ENCODE measurements around the gene BCL2.

The BCL2 gene

GRCh38 chr18:63244607-63245006, 75.0 kb downstream of the BCL2 start:
- H3K9ac ChIP-seq (ENCODE audit: low read length): no peak overlapping the region
- no peak for DNase-seq
- H2BK5ac ChIP-seq (ENCODE audit: low read depth, low read length, poor library complexity): no peak overlapping the region
- no peak overlapping the region for H3K4me2 ChIP-seq (ENCODE audit: low read length)
- H2BK120ac ChIP-seq (ENCODE audit: insufficient read depth, low read length, poor library complexity): no peak overlapping the region
- no peaks in the 10 kb centered on the region for H3K4me1 ChIP-seq (ENCODE audit: control insufficient read depth in 1 of 2, insufficient read depth in 2 of 2, low read length in 2 of 2)
- H3K27ac ChIP-seq (ENCODE audit: low read depth, low read length): no peak overlapping the region
- H3K4me3 ChIP-seq (ENCODE audit: low read depth, low read length): no peak overlapping the region
- H4K91ac ChIP-seq (ENCODE audit: low read depth, low read length): no peak overlapping the region
- H3K79me1 ChIP-seq (ENCODE audit: low read length): peaks cover 2% of the 10 kb centered on the region
- no peaks in the 10 kb centered on the region for H3K27me3 ChIP-seq (ENCODE audit: insufficient read depth, low read length)
- WGBS (ENCODE audit: extremely low coverage, insufficient coverage, insufficient read length): no CpG with 5 or more reads among the region's 6 CpGs
- no peaks in the 10 kb centered on the region for H3K36me3 ChIP-seq (ENCODE audit: control insufficient read depth in 1 of 2, insufficient read depth in 2 of 2, low read length in 2 of 2)
- H2AK5ac ChIP-seq (ENCODE audit: low read length): no peak overlapping the region
- H4K12ac ChIP-seq (ENCODE audit: low read depth, low read length): no peak overlapping the region
- H3K14ac ChIP-seq (ENCODE audit: low read length): no peak overlapping the region
- no peak overlapping the region for H4K8ac ChIP-seq (ENCODE audit: low read depth, low read length)
- H2AFZ ChIP-seq (ENCODE audit: insufficient read depth, low read length, poor library complexity): no peak overlapping the region
- peaks cover 2% of the 10 kb centered on the region for H3K79me2 ChIP-seq (ENCODE audit: control insufficient read depth, insufficient read depth, low read length, poor library complexity)
- no peak overlapping the region for H3K4ac ChIP-seq (ENCODE audit: low read depth, low read length)
- H3K18ac ChIP-seq (ENCODE audit: low read length): no peak overlapping the region
- H3K9me3 ChIP-seq (ENCODE audit: insufficient read depth, low read depth, low read length): no peaks in the 10 kb centered on the region
- no peak overlapping the region for H3K23ac ChIP-seq (ENCODE audit: low read length)
- no peak overlapping the region for H2BK12ac ChIP-seq (ENCODE audit: low read length)

- H4K12ac ChIP-seq (ENCODE audit: low read depth, low read length): no peak overlapping the region
- WGBS (ENCODE audit: extremely low coverage, insufficient coverage, insufficient read length): no CpG with 5 or more reads among the region's 7 CpGs
- no peak overlapping the region for H4K8ac ChIP-seq (ENCODE audit: low read depth, low read length)
- H3K4me2 ChIP-seq (ENCODE audit: low read length): no peak overlapping the region
- no peak overlapping the region for H3K4me3 ChIP-seq (ENCODE audit: low read depth, low read length)
- H3K4ac ChIP-seq (ENCODE audit: low read depth, low read length): no peak overlapping the region
- H3K4me1 ChIP-seq (ENCODE audit: control insufficient read depth in 1 of 2, insufficient read depth in 2 of 2, low read length in 2 of 2): peaks cover 3 to 13% of the 10 kb centered on the region in 2 experiments
- DNase-seq: no peak
- no peaks in the 10 kb centered on the region for H3K27me3 ChIP-seq (ENCODE audit: insufficient read depth, low read length)
- no peak overlapping the region for H2BK120ac ChIP-seq (ENCODE audit: insufficient read depth, low read length, poor library complexity)
- peaks cover 6% of the 10 kb centered on the region for H3K79me1 ChIP-seq (ENCODE audit: low read length)
- no peak overlapping the region for H2AFZ ChIP-seq (ENCODE audit: insufficient read depth, low read length, poor library complexity)
- H3K36me3 ChIP-seq (ENCODE audit: control insufficient read depth in 1 of 2, insufficient read depth in 2 of 2, low read length in 2 of 2): no peaks in the 10 kb centered on the region
- H3K14ac ChIP-seq (ENCODE audit: low read length): no peak overlapping the region
- H3K79me2 ChIP-seq (ENCODE audit: control insufficient read depth, insufficient read depth, low read length, poor library complexity): no peaks in the 10 kb centered on the region
- no peak overlapping the region for H2AK5ac ChIP-seq (ENCODE audit: low read length)
- H3K9ac ChIP-seq (ENCODE audit: low read length): no peak overlapping the region
- no peak overlapping the region for H3K18ac ChIP-seq (ENCODE audit: low read length)
- no peak overlapping the region for H3K23ac ChIP-seq (ENCODE audit: low read length)
- H3K9me3 ChIP-seq (ENCODE audit: insufficient read depth, low read depth, low read length): no peaks in the 10 kb centered on the region
- no peak overlapping the region for H4K91ac ChIP-seq (ENCODE audit: low read depth, low read length)
- H2BK12ac ChIP-seq (ENCODE audit: low read length): no peak overlapping the region
- no peak overlapping the region for H2BK5ac ChIP-seq (ENCODE audit: low read depth, low read length, poor library complexity)
- H3K27ac ChIP-seq (ENCODE audit: low read depth, low read length): no peak overlapping the region
These were observed 77.8 kb downstream of the BCL2 start for GRCh38 chr18:63241760-63242159.

GRCh38 chr18:63241317-63241712, 78.3 kb downstream of the BCL2 start:
- Histone ChIP-seq H3K9ac (ENCODE audit: low read length) (no peak overlapping the region), H3K23ac (ENCODE audit: low read length) (no peak overlapping the region), H3K14ac (ENCODE audit: low read length) (no peak overlapping the region), H3K36me3 (ENCODE audit: control insufficient read depth in 1 of 2, insufficient read depth in 2 of 2, low read length in 2 of 2) (no peaks in the 10 kb centered on the region), H3K4me1 (ENCODE audit: control insufficient read depth in 1 of 2, insufficient read depth in 2 of 2, low read length in 2 of 2) (peaks cover 3 to 13% of the 10 kb centered on the region in 2 experiments), H2BK5ac (ENCODE audit: low read depth, low read length, poor library complexity) (no peak overlapping the region), H3K18ac (ENCODE audit: low read length) (no peak overlapping the region), H3K4me3 (ENCODE audit: low read depth, low read length) (no peak overlapping the region), H2AK5ac (ENCODE audit: low read length) (no peak overlapping the region), H4K8ac (ENCODE audit: low read depth, low read length) (no peak overlapping the region), H2BK120ac (ENCODE audit: insufficient read depth, low read length, poor library complexity) (no peak overlapping the region), H3K27me3 (ENCODE audit: insufficient read depth, low read length) (no peaks in the 10 kb centered on the region), H2AFZ (ENCODE audit: insufficient read depth, low read length, poor library complexity) (no peak overlapping the region), H3K79me2 (ENCODE audit: control insufficient read depth, insufficient read depth, low read length, poor library complexity) (no peaks in the 10 kb centered on the region), H3K27ac (ENCODE audit: low read depth, low read length) (no peak overlapping the region), H4K91ac (ENCODE audit: low read depth, low read length) (no peak overlapping the region), H3K4me2 (ENCODE audit: low read length) (no peak overlapping the region), H3K9me3 (ENCODE audit: insufficient read depth, low read depth, low read length) (peaks cover 2% of the 10 kb centered on the region), H4K12ac (ENCODE audit: low read depth, low read length) (no peak overlapping the region), H2BK12ac (ENCODE audit: low read length) (no peak overlapping the region), H3K4ac (ENCODE audit: low read depth, low read length) (no peak overlapping the region), H3K79me1 (ENCODE audit: low read length) (peaks cover 6% of the 10 kb centered on the region)
- DNase-seq: peak in 1 of 2 donors; percentile 91
- WGBS (ENCODE audit: extremely low coverage, insufficient coverage, insufficient read length): no CpG with 5 or more reads among the region's 3 CpGs

- Histone ChIP-seq H3K4ac (ENCODE audit: low read depth, low read length) (no peak overlapping the region), H3K4me2 (ENCODE audit: low read length) (no peak overlapping the region), H2AFZ (ENCODE audit: insufficient read depth, low read length, poor library complexity) (no peak overlapping the region), H2AK5ac (ENCODE audit: low read length) (no peak overlapping the region), H3K79me2 (ENCODE audit: control insufficient read depth, insufficient read depth, low read length, poor library complexity) (no peaks in the 10 kb centered on the region), H4K8ac (ENCODE audit: low read depth, low read length) (no peak overlapping the region), H3K18ac (ENCODE audit: low read length) (no peak overlapping the region), H2BK120ac (ENCODE audit: insufficient read depth, low read length, poor library complexity) (no peak overlapping the region), H3K14ac (ENCODE audit: low read length) (no peak overlapping the region), H3K9me3 (ENCODE audit: insufficient read depth, low read depth, low read length) (peaks cover 2% of the 10 kb centered on the region), H2BK5ac (ENCODE audit: low read depth, low read length, poor library complexity) (no peak overlapping the region), H4K12ac (ENCODE audit: low read depth, low read length) (no peak overlapping the region), H4K91ac (ENCODE audit: low read depth, low read length) (no peak overlapping the region), H3K27me3 (ENCODE audit: insufficient read depth, low read length) (no peaks in the 10 kb centered on the region), H3K36me3 (ENCODE audit: control insufficient read depth in 1 of 2, insufficient read depth in 2 of 2, low read length in 2 of 2) (no peaks in the 10 kb centered on the region), H3K4me1 (ENCODE audit: control insufficient read depth in 1 of 2, insufficient read depth in 2 of 2, low read length in 2 of 2) (peaks cover 3 to 13% of the 10 kb centered on the region in 2 experiments), H2BK12ac (ENCODE audit: low read length) (no peak overlapping the region), H3K23ac (ENCODE audit: low read length) (no peak overlapping the region), H3K27ac (ENCODE audit: low read depth, low read length) (no peak overlapping the region), H3K79me1 (ENCODE audit: low read length) (peaks cover 6% of the 10 kb centered on the region), H3K9ac (ENCODE audit: low read length) (no peak overlapping the region), H3K4me3 (ENCODE audit: low read depth, low read length) (no peak overlapping the region)
- no CpG with 5 or more reads among the region's 8 CpGs for WGBS (ENCODE audit: extremely low coverage, insufficient coverage, insufficient read length)
- peak; percentile 82 to 96 for DNase-seq
These were observed 78.8 kb downstream of the BCL2 start for GRCh38 chr18:63240531-63241316.

All from trophoblast cell (in vitro differentiated cells and primary cell).